SK-N-SH treated with all-trans-retinoic acid at 6 μM for 48 hours (cell line): ENCODE measurements around the gene TP53AIP1.

Experiments used
- GLIS3 ChIP-seq: fragments of 250-450 bp; sonication (Bioruptor Pico); IDR thresholded peaks from 2 replicates; pipeline ENCODE4 v1.5.0; 2020; ENCODE audit warnings: mild to moderate bottlenecking, moderate library complexity
- OSR1 ChIP-seq: fragments of 250-450 bp; sonication (Bioruptor Pico); IDR thresholded peaks from 2 replicates; pipeline ENCODE4 v1.8.0; 2022; ENCODE audit warnings: moderate library complexity, mild to moderate bottlenecking, inconsistent platforms
- PATZ1 ChIP-seq: fragments of 250-450 bp; sonication (Bioruptor Pico); IDR thresholded peaks from 2 replicates; pipeline ENCODE4 v1.8.0; 2020; ENCODE audit warnings: mild to moderate bottlenecking, moderate library complexity, borderline replicate concordance
- SNAI2 ChIP-seq: fragments of 250-450 bp; sonication (Bioruptor Pico); IDR thresholded peaks from 2 replicates; pipeline ENCODE4 v1.5.0; 2020; ENCODE audit warnings: mild to moderate bottlenecking, moderate library complexity
- TSHZ2 ChIP-seq: fragments of 250-450 bp; sonication (Bioruptor Pico); IDR thresholded peaks from 2 replicates; pipeline ENCODE4 v1.5.0; 2020; ENCODE audit warnings: mild to moderate bottlenecking, moderate library complexity
- ZFP3 ChIP-seq: fragments of 250-450 bp; sonication (Bioruptor Pico); IDR thresholded peaks from 2 replicates; pipeline ENCODE4 v1.5.0; 2020; ENCODE audit warnings: mild to moderate bottlenecking, moderate library complexity
- ZFP30 ChIP-seq: fragments of 450-650 bp; formaldehyde crosslinking; IDR thresholded peaks from 2 replicates; pipeline ENCODE4 v1.5.0; 2022; ENCODE audit warnings: mild to moderate bottlenecking, moderate library complexity

- no peak for TF ChIP-seq ZFP30 (CRISPR knock-in tag)
- TF ChIP-seq SNAI2 = no peak
- TF ChIP-seq OSR1 (CRISPR knock-in tag) = no peak
- no peak for TF ChIP-seq PATZ1
- TF ChIP-seq GLIS3 (CRISPR knock-in tag) = no peak
- TF ChIP-seq ZFP3 = no peak
- no peak for TF ChIP-seq TSHZ2 (CRISPR knock-in tag)
Observed at GRCh38 chr11:128898580-128899344, 43.9 kb downstream of the TP53AIP1 start.
